Stimulated activated CD8-positive, alpha-beta memory T cell treated with anti-CD3 and anti-CD28 coated beads, Interleukin-15, amount 100 ng/mL, for 1 hour (primary cell): ENCODE data around the gene TEX2.
A peak's percentile ranks its signal among the peaks of the same experiment; 100 is the strongest.

Experiments used
- DNase-seq: peaks from one replicate; pipeline ENCODE4 v3.0.0-alpha.2; 2020; ENCODE audit warnings: low read depth

Gene TEX2

GRCh38 chr17:64269687-64270649, 6.9 kb upstream of the TEX2 start:
- no peak for DNase-seq

DNA sequence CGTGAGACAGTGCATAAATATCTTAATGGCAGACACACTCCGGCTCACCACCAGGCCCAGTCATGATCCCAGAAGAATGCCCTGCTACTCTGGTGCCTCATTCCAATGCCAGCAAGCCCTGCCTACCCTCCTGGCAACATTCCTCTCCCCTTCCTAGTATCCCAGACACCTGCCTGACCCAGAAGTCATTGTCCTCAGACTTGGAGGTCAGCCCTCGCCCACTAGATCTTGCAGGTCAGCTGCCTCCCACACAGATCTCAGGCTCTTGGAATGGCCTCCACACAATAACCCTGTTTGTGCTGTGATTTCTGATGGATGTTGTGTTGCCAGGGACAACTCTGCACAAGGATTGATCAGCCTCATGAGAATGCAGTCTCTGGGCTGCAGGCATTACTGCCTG, 1.8 kb upstream of the TEX2 start:
- DNase-seq: no peak

- DNase-seq: peak; percentile 35
These were observed 661 bp downstream of the TEX2 start for GRCh38 chr17:64262198-64262999.

DNA sequence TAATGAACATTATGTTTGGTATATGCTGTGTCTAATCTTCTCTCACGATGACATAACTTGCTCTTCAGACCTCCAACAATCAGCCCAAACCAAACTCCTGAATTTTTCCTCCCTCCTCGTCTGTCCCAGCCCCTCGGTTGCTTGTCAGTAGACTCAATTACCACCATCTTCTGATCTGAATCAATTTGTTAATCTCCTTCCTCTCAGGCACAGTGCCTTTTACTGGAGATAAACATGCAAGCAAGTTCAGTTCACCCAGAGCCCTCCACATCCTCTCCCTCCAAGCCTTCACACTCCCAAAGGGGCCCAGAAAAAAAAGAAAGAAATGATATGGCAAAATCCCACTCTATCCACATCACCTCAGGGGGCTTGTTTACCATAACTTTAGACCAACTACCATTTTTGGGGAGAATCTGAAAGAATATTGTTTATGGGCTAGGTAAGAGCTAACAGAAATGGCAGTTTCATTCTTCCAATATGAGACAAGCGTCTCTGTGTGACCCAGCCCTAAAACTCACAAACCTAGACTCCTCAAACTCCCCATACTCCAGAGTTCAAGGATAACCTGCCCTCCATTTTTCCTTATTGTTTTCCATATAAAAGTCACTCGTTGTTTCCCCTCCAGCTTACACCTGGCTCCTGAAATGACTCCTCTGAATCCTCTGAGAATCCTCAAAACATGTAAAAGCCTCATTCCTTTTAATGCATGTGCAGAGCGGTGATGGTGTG, 1.5 kb downstream of the TEX2 start:
- no peak for DNase-seq

- no peak for DNase-seq
These were observed 2.2 kb downstream of the TEX2 start for GRCh38 chr17:64260886-64261285.

DNA sequence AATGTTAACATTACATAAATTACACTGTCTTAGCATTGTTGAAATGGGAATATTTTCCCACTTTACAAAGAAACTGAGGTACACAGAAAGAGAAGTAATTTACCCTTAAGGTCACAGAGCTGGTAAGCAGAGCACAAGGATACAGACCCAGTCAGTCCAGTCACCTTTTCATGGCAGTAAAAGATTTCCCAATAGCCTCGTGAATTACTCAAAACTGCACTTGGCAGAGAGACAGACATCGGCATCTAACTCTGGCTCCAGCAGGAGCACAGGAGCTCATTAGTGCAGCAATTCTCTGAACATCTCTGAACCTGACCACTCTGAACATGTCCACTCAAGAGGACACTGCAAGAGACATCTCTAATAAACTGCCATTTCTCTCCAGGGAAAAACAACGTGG, 3.1 kb downstream of the TEX2 start:
- no peak for DNase-seq

- DNase-seq: no peak
These were observed 3.6 kb downstream of the TEX2 start for GRCh38 chr17:64259426-64259825.

GRCh38 chr17:64256913-64257807, 5.9 kb downstream of the TEX2 start:
- DNase-seq: no peak

DNA sequence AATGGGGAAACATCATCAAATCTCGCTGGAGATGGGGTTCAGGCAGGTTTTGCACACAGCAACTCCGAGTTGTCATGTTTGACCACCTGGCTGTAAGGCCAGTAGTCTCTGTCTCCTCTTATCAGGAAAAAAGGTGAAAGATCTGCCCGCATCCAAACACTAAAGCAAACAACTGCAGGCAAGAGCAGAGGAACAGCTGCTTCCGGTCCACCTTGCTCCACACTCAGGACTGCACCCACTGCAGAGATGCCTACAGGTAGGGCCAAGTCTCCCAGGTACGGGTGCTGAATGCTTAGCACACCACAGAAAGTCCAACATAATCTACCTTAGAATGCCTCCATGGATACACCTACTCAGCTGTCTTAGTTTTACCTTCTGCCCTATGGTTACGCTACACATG, 7.3 kb downstream of the TEX2 start:
- no peak for DNase-seq

- DNase-seq: no peak
These were observed 8.3 kb downstream of the TEX2 start for GRCh38 chr17:64254755-64255154.

DNA sequence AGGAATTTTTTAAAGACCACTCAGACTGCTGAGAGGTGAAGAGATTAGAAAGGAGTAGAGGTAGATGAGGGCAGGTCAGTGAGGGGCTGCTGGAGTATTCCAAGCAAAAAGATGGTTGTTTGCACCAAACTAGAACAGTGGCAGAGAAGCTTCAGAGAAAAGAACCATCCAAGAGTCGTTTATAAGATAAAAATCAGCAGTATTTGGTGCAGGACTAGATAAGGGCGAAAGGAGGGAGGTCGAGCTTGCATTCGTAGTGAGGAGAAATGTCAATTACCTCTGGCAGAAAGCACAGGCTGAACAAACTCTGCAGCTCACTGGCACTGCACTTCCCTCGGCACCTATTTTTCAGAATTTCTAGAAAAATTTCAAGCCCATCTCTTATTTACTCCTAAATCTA, 9.6 kb downstream of the TEX2 start:
- no peak for DNase-seq

DNA sequence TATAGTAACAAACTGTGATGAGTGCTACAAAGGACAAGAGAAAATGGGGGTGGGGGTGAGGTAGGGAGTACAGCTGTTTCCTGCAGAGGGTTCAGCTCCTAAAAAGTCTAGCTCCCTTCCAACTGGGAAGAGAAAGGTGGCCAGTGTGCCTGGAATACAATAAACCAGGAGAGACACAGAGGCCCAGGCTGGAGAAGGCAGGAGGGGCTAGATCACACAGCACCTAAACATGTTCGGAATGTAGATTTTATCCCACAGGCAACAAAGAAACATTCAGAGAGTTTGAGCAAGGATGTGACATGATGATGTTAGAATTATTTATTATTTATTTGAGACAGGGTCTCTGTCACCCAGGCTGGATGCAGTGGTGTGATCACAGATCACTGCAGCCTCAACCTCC, 10.2 kb downstream of the TEX2 start:
- DNase-seq: no peak

DNA sequence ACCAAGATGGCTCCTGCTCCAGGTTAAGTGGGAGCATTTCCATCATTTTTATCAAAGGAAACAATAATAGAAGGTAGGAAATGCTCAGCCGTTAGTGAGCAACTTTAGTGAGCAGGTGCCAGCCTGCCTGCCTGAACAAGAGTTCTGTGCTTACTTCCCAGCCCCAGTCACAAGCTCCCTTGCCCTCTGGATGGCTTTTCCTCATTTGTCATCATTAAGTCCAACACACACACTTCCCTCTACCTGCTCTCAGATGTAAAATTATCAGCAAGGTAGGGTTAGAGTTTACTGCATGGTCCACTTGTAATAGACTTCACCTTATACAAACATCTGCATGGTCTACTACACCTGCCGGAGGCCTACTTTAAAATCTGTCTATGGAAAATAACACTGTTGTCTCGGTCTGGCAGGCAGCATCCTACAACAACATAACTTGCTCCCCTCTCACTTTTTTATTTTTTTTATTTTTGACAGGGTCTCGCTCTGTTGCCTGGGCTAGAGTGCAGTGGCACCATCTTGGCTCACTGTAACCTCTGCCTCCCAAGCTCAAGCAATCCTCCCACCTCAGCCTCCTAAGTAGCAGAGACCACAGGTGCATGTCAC, 12.7 kb downstream of the TEX2 start:
- DNase-seq: no peak

- DNase-seq: no peak
These were observed 15.2 kb downstream of the TEX2 start for GRCh38 chr17:64247836-64248235.

- DNase-seq: no peak
These were observed 17.6 kb downstream of the TEX2 start for GRCh38 chr17:64245218-64246145.

GRCh38 chr17:64244165-64244564, 18.9 kb downstream of the TEX2 start:
- no peak for DNase-seq

GRCh38 chr17:64243340-64243739, 19.7 kb downstream of the TEX2 start:
- DNase-seq: no peak

DNA sequence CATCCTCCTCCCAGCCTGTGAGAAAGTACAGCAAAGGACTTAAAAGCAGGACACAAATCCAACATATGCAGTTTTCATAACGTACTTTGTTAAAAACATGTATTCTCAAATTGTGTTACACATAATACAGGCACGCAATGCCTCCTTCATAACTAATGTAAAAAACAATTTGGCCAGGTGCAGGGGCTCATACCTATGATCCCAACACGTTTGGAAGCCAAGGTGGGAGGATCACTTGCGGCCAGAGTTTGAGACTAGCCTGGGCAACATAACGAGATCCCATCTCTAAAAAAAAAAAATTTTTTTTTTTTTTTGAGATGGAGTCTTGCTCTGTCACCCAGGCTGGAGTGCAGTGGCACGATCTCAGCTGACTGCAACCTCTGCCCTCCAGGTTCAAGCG, 20.4 kb downstream of the TEX2 start:
- no peak for DNase-seq

DNA sequence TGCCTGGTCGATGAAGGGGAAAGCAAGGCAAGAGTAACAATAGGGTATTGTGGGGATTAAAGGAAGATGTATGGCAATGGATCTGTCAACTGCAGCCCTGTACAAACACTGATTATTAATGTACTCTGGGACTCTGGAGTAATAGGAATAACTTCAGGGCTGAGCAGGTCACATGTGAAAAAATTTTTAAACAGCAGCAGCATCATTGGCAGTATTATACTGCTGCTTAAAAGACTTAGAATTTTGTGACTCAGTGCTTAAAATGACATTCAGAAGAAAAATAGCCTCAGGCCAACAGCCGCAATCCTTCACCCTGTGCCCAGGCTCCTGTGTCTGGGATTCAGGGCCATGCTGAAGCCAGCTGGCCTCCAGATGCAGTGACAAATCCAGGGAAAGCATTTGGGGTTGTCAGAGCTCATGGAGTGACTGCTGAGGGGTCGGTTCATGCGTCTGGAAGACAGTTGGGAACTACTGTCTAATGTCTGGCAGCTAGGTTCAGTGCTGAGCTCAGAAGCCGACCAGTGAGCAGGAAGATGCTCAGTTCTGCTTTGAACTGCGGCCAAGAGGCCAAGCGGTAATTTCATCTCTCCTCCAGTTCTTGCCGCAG, 22.2 kb downstream of the TEX2 start:
- DNase-seq: no peak
